Activated naive CD8-positive, alpha-beta T cell (primary cell): ENCODE data around the gene PRL.

Experiments used
- H3K27ac Mint-ChIP-seq: one replicate; pipeline ENCODE4 v1.8.0; 2021; ENCODE audit warnings: mixed read lengths
- H3K27me3 Mint-ChIP-seq: one replicate; pipeline ENCODE4 v1.8.0; 2021; ENCODE audit warnings: mixed read lengths
- H3K36me3 Mint-ChIP-seq: one replicate; pipeline ENCODE4 v1.8.0; 2021; ENCODE audit warnings: mixed read lengths
- H3K4me1 Mint-ChIP-seq: one replicate; pipeline ENCODE4 v1.8.0; 2021; ENCODE audit warnings: low read depth, mixed read lengths
- H3K4me3 Mint-ChIP-seq: one replicate; pipeline ENCODE4 v1.8.0; 2021; ENCODE audit warnings: mild to moderate bottlenecking, mixed read lengths
- H3K9me3 Mint-ChIP-seq: one replicate; pipeline ENCODE4 v1.8.0; 2021; ENCODE audit warnings: low read depth, mixed read lengths

Gene PRL

GRCh38 chr6:22308939-22309338 is 12.1 kb upstream of the PRL start:
- H3K27me3 Mint-ChIP-seq, result no peaks in the 10 kb centered on the region
- peaks cover 11% of the 10 kb centered on the region for H3K9me3 Mint-ChIP-seq
- no peak overlapping the region for H3K27ac Mint-ChIP-seq
- H3K4me1 Mint-ChIP-seq, result no peaks in the 10 kb centered on the region
- no peak overlapping the region for H3K4me3 Mint-ChIP-seq
- no peaks in the 10 kb centered on the region for H3K36me3 Mint-ChIP-seq

GRCh38 chr6:22306741-22307466 is 10.1 kb upstream of the PRL start:
- Mint-ChIP-seq H3K4me3 (no peak overlapping the region), H3K27ac (no peak overlapping the region)

GRCh38 chr6:22302838-22303237 is 6.0 kb upstream of the PRL start:
- Mint-ChIP-seq H3K27me3 (no peaks in the 10 kb centered on the region), H3K4me1 (no peaks in the 10 kb centered on the region), H3K27ac (no peak overlapping the region), H3K36me3 (no peaks in the 10 kb centered on the region), H3K4me3 (no peak overlapping the region), H3K9me3 (no peaks in the 10 kb centered on the region)

More at GRCh38 chr6:22306741-22307466, 10.1 kb upstream of the PRL start:
- no peaks in the 10 kb centered on the region for H3K4me1 Mint-ChIP-seq
- no peaks in the 10 kb centered on the region for H3K36me3 Mint-ChIP-seq
- no peaks in the 10 kb centered on the region for H3K27me3 Mint-ChIP-seq
- peaks cover 8% of the 10 kb centered on the region for H3K9me3 Mint-ChIP-seq

- Mint-ChIP-seq H3K9me3 (no peaks in the 10 kb centered on the region), H3K4me3 (no peak overlapping the region), H3K27me3 (no peaks in the 10 kb centered on the region), H3K4me1 (no peaks in the 10 kb centered on the region), H3K36me3 (no peaks in the 10 kb centered on the region), H3K27ac (no peak overlapping the region)
These were observed 3.6 kb upstream of the PRL start for GRCh38 chr6:22300273-22300998.

GRCh38 chr6:22298475-22298890 is 1.6 kb upstream of the PRL start:
- Mint-ChIP-seq H3K4me3 (no peak overlapping the region), H3K9me3 (no peaks in the 10 kb centered on the region), H3K27ac (no peak overlapping the region), H3K27me3 (no peaks in the 10 kb centered on the region), H3K4me1 (no peaks in the 10 kb centered on the region), H3K36me3 (no peaks in the 10 kb centered on the region)

- Mint-ChIP-seq H3K27me3 (peaks cover 4% of the 10 kb centered on the region), H3K9me3 (no peaks in the 10 kb centered on the region), H3K27ac (no peak overlapping the region), H3K4me1 (no peaks in the 10 kb centered on the region), H3K4me3 (no peak overlapping the region), H3K36me3 (no peaks in the 10 kb centered on the region)
These were observed 769 bp downstream of the PRL start for GRCh38 chr6:22296067-22296466.

GRCh38 chr6:22295145-22295544 is 1.7 kb downstream of the PRL start:
- H3K36me3 Mint-ChIP-seq, result no peaks in the 10 kb centered on the region
- H3K4me1 Mint-ChIP-seq, result no peaks in the 10 kb centered on the region
- no peak overlapping the region for H3K27ac Mint-ChIP-seq
- no peak overlapping the region for H3K4me3 Mint-ChIP-seq
- peaks cover 4% of the 10 kb centered on the region for H3K27me3 Mint-ChIP-seq
- H3K9me3 Mint-ChIP-seq, result no peaks in the 10 kb centered on the region

GRCh38 chr6:22294301-22294700 is 2.5 kb downstream of the PRL start:
- no peaks in the 10 kb centered on the region for H3K9me3 Mint-ChIP-seq
- H3K4me3 Mint-ChIP-seq, result no peak overlapping the region
- no peaks in the 10 kb centered on the region for H3K4me1 Mint-ChIP-seq
- peaks cover 4% of the 10 kb centered on the region for H3K27me3 Mint-ChIP-seq
- no peaks in the 10 kb centered on the region for H3K36me3 Mint-ChIP-seq
- no peak overlapping the region for H3K27ac Mint-ChIP-seq

- Mint-ChIP-seq H3K36me3 (no peaks in the 10 kb centered on the region), H3K27me3 (peaks cover 4% of the 10 kb centered on the region), H3K27ac (no peak overlapping the region), H3K4me1 (no peaks in the 10 kb centered on the region), H3K4me3 (no peak overlapping the region), H3K9me3 (no peaks in the 10 kb centered on the region)
These were observed 6.8 kb downstream of the PRL start for GRCh38 chr6:22290045-22290444.

GRCh38 chr6:22288721-22289120 is 8.1 kb downstream of the PRL start:
- Mint-ChIP-seq H3K4me3 (no peak overlapping the region), H3K27ac (no peak overlapping the region), H3K9me3 (no peaks in the 10 kb centered on the region), H3K4me1 (no peaks in the 10 kb centered on the region), H3K27me3 (peaks cover 4% of the 10 kb centered on the region), H3K36me3 (no peaks in the 10 kb centered on the region)

- Mint-ChIP-seq H3K4me3 (no peak overlapping the region), H3K27ac (no peak overlapping the region), H3K36me3 (no peaks in the 10 kb centered on the region), H3K9me3 (no peaks in the 10 kb centered on the region), H3K27me3 (no peaks in the 10 kb centered on the region), H3K4me1 (no peaks in the 10 kb centered on the region)
These were observed 12.2 kb downstream of the PRL start for GRCh38 chr6:22284666-22285065.

- H3K36me3 Mint-ChIP-seq, result no peaks in the 10 kb centered on the region
These were observed 15.3 kb downstream of the PRL start for GRCh38 chr6:22281341-22282085.

GRCh38 chr6:22279427-22279826 is 17.4 kb downstream of the PRL start:
- Mint-ChIP-seq H3K4me1 (no peaks in the 10 kb centered on the region), H3K27ac (no peak overlapping the region), H3K36me3 (no peaks in the 10 kb centered on the region), H3K9me3 (no peaks in the 10 kb centered on the region), H3K27me3 (no peaks in the 10 kb centered on the region), H3K4me3 (no peak overlapping the region)

More at GRCh38 chr6:22281341-22282085, 15.3 kb downstream of the PRL start:
- Mint-ChIP-seq H3K27me3 (no peaks in the 10 kb centered on the region), H3K4me3 (no peak overlapping the region), H3K4me1 (no peaks in the 10 kb centered on the region), H3K27ac (no peak overlapping the region), H3K9me3 (no peaks in the 10 kb centered on the region)

- Mint-ChIP-seq H3K27ac (no peak overlapping the region), H3K9me3 (no peaks in the 10 kb centered on the region), H3K36me3 (no peaks in the 10 kb centered on the region), H3K27me3 (no peaks in the 10 kb centered on the region), H3K4me3 (no peak overlapping the region), H3K4me1 (no peaks in the 10 kb centered on the region)
These were observed 25.8 kb downstream of the PRL start for GRCh38 chr6:22271081-22271480.

- H3K27me3 Mint-ChIP-seq, result no peaks in the 10 kb centered on the region
- no peaks in the 10 kb centered on the region for H3K4me1 Mint-ChIP-seq
- no peaks in the 10 kb centered on the region for H3K9me3 Mint-ChIP-seq
- H3K27ac Mint-ChIP-seq, result no peak overlapping the region
- H3K36me3 Mint-ChIP-seq, result no peaks in the 10 kb centered on the region
- no peak overlapping the region for H3K4me3 Mint-ChIP-seq
These were observed 33.1 kb downstream of the PRL start for GRCh38 chr6:22263748-22264147.
